ENCODE measurements around the gene ZNF414.

Gene ZNF414

GRCh38 chr19:8488365-8488764 lies 25.6 kb downstream of the ZNF414 start:
- Histone ChIP-seq H3K36me3 (ENCODE audit: control insufficient read depth in 4 of 4, insufficient read depth in 4 of 4, low read length in 3 of 4) (peaks cover 10 to 85% (median 51%) of the 10 kb centered on the region in 4 experiments), H3K4me1 (ENCODE audit: control extremely low read depth in 1 of 4, control insufficient read depth in 4 of 4, insufficient read depth in 4 of 4, low read length in 3 of 4) (peaks cover 5 to 62% (median 56%) of the 10 kb centered on the region in 4 experiments), H3K27me3 (replicated peaks in 2 of 5; ENCODE audit: control insufficient read depth in 4 of 5, insufficient read depth in 5 of 5, low read length in 4 of 5) (no peaks in the 10 kb centered on the region), H3K9me3 (ENCODE audit: control extremely low read depth in 1 of 5, control insufficient read depth in 4 of 5, insufficient read depth in 2 of 5, low read depth in 1 of 5, low read length in 4 of 5) (no peaks in the 10 kb centered on the region), H3K27ac (ENCODE audit: insufficient read depth in 1 of 2, low read depth in 1 of 2, low read length in 2 of 2, poor library complexity in 1 of 2, severe bottlenecking in 2 of 2) (peak overlapping the region in 1 of 2 experiments; percentile 55), H3K4me3 (ENCODE audit: control insufficient read depth in 1 of 7, extremely low read depth in 1 of 7, insufficient read depth in 4 of 7, low read depth in 2 of 7, low read length in 6 of 7) (peak overlapping the region in 1 of 7 experiments; percentile 3)
- ChIA-PET POLR2A (interaction anchor here (0.6 to 1.0 kb wide), 2 partner anchors 83 to 1020 kb away, joined by 3 to 4 read pairs; no protein-coding TSS in a partner anchor), CTCF (interaction anchor here (1.1 to 5.3 kb wide), 8 partner anchors 9 to 91 kb away, joined by 3 to 94 read pairs (median 16); partner anchors contain the start of genes MARCHF2, MYO1F, PRAM1 and ZNF414)
- no peak for DNase-seq
- 81% methylated on average over 15 of the region's 15 CpGs for WGBS (ENCODE audit: insufficient coverage)

- peak overlapping the region in 1 of 2 experiments; percentile 55 for H3K27ac ChIP-seq (ENCODE audit: insufficient read depth in 1 of 2, low read depth in 1 of 2, low read length in 2 of 2, poor library complexity in 1 of 2, severe bottlenecking in 2 of 2)
- 8% methylated on average over 11 of the region's 13 CpGs for WGBS (ENCODE audit: insufficient coverage)
- ChIA-PET POLR2A (interaction anchor here (0.6 to 1.9 kb wide), 8 partner anchors 8 to 90 kb away, joined by 3 to 20 read pairs (median 5); partner anchors contain the start of genes MYO1F and ZNF414), CTCF (interaction anchor here (0.6 to 5.3 kb wide), 21 partner anchors 8 to 101 kb away, joined by 3 to 94 read pairs (median 5); partner anchors contain the start of genes MARCHF2, MYO1F, PRAM1 and ZNF414)
- H3K4me1 ChIP-seq (ENCODE audit: control extremely low read depth in 1 of 4, control insufficient read depth in 4 of 4, insufficient read depth in 4 of 4, low read length in 3 of 4) = peaks cover 5 to 56% (median 47%) of the 10 kb centered on the region in 4 experiments
- H3K4me3 ChIP-seq (ENCODE audit: control insufficient read depth in 1 of 7, extremely low read depth in 1 of 7, insufficient read depth in 4 of 7, low read depth in 2 of 7, low read length in 6 of 7) = peak overlapping the region in 4 of 7 experiments; percentile 3 to 37 (median 17)
- peak; percentile 85 to 98 (median 97) for DNase-seq
- no peaks in the 10 kb centered on the region for H3K27me3 ChIP-seq (replicated peaks in 2 of 5; ENCODE audit: control insufficient read depth in 4 of 5, insufficient read depth in 5 of 5, low read length in 4 of 5)
- peaks cover 10 to 90% (median 60%) of the 10 kb centered on the region in 4 experiments for H3K36me3 ChIP-seq (ENCODE audit: control insufficient read depth in 4 of 4, insufficient read depth in 4 of 4, low read length in 3 of 4)
- no peaks in the 10 kb centered on the region for H3K9me3 ChIP-seq (ENCODE audit: control extremely low read depth in 1 of 5, control insufficient read depth in 4 of 5, insufficient read depth in 2 of 5, low read depth in 1 of 5, low read length in 4 of 5)
These were observed 26.7 kb downstream of the ZNF414 start for GRCh38 chr19:8487137-8487851.

- DNase-seq = no peak
- Histone ChIP-seq H3K4me1 (ENCODE audit: control extremely low read depth in 1 of 4, control insufficient read depth in 4 of 4, insufficient read depth in 4 of 4, low read length in 3 of 4) (peaks cover 5 to 56% (median 45%) of the 10 kb centered on the region in 4 experiments), H3K4me3 (ENCODE audit: control insufficient read depth in 1 of 7, extremely low read depth in 1 of 7, insufficient read depth in 4 of 7, low read depth in 2 of 7, low read length in 6 of 7) (peak overlapping the region in 1 of 7 experiments; percentile 7), H3K27ac (ENCODE audit: insufficient read depth in 1 of 2, low read depth in 1 of 2, low read length in 2 of 2, poor library complexity in 1 of 2, severe bottlenecking in 2 of 2) (peak overlapping the region in 1 of 2 experiments; percentile 55), H3K27me3 (replicated peaks in 2 of 5; ENCODE audit: control insufficient read depth in 4 of 5, insufficient read depth in 5 of 5, low read length in 4 of 5) (no peaks in the 10 kb centered on the region), H3K9me3 (ENCODE audit: control extremely low read depth in 1 of 5, control insufficient read depth in 4 of 5, insufficient read depth in 2 of 5, low read depth in 1 of 5, low read length in 4 of 5) (no peaks in the 10 kb centered on the region), H3K36me3 (ENCODE audit: control insufficient read depth in 4 of 4, insufficient read depth in 4 of 4, low read length in 3 of 4) (peaks cover 10 to 93% (median 64%) of the 10 kb centered on the region in 4 experiments)
- CTCF ChIA-PET = interaction anchor here (0.8 to 5.3 kb wide), 15 partner anchors 8 to 102 kb away, joined by 3 to 94 read pairs (median 10); partner anchors contain the start of genes MARCHF2, MYO1F, PRAM1 and ZNF414
- WGBS (ENCODE audit: insufficient coverage) = 88% methylated on average over 16 of the region's 16 CpGs
- POLR2A ChIA-PET = interaction anchor here (1.1 to 1.9 kb wide), 5 partner anchors 7 to 90 kb away, joined by 4 to 20 read pairs (median 7); partner anchors contain the start of genes MYO1F and ZNF414
These were observed 27.3 kb downstream of the ZNF414 start for GRCh38 chr19:8486661-8487136.

- Histone ChIP-seq H3K9me3 (ENCODE audit: control extremely low read depth in 1 of 5, control insufficient read depth in 4 of 5, insufficient read depth in 2 of 5, low read depth in 1 of 5, low read length in 4 of 5) (no peaks in the 10 kb centered on the region), H3K36me3 (ENCODE audit: control insufficient read depth in 4 of 4, insufficient read depth in 4 of 4, low read length in 3 of 4) (peaks cover 10 to 94% (median 63%) of the 10 kb centered on the region in 4 experiments), H3K27me3 (replicated peaks in 2 of 5; ENCODE audit: control insufficient read depth in 4 of 5, insufficient read depth in 5 of 5, low read length in 4 of 5) (no peaks in the 10 kb centered on the region), H3K27ac (ENCODE audit: insufficient read depth in 1 of 2, low read depth in 1 of 2, low read length in 2 of 2, poor library complexity in 1 of 2, severe bottlenecking in 2 of 2) (peak overlapping the region in 1 of 2 experiments; percentile 12), H3K4me3 (ENCODE audit: control insufficient read depth in 1 of 7, extremely low read depth in 1 of 7, insufficient read depth in 4 of 7, low read depth in 2 of 7, low read length in 6 of 7) (no peak overlapping the region), H3K4me1 (ENCODE audit: control extremely low read depth in 1 of 4, control insufficient read depth in 4 of 4, insufficient read depth in 4 of 4, low read length in 3 of 4) (peaks cover 5 to 52% (median 43%) of the 10 kb centered on the region in 4 experiments)
- no peak for DNase-seq
- CTCF ChIA-PET = interaction anchor here (0.5 to 5.3 kb wide), 9 partner anchors 7 to 185 kb away, joined by 3 to 94 read pairs (median 14); partner anchors contain the start of genes MARCHF2, MYO1F and PRAM1
- POLR2A ChIA-PET = interaction anchor here (1.9 kb wide), 1 partner anchor 20 kb away, joined by 20 read pairs; no protein-coding TSS in a partner anchor
- WGBS (ENCODE audit: insufficient coverage) = 98% methylated on average over 55 of the region's 62 CpGs
These were observed 28.2 kb downstream of the ZNF414 start for GRCh38 chr19:8485561-8486371.

- Histone ChIP-seq H3K27ac (ENCODE audit: insufficient read depth in 1 of 2, low read depth in 1 of 2, low read length in 2 of 2, poor library complexity in 1 of 2, severe bottlenecking in 2 of 2) (no peak overlapping the region), H3K4me1 (ENCODE audit: control extremely low read depth in 1 of 4, control insufficient read depth in 4 of 4, insufficient read depth in 4 of 4, low read length in 3 of 4) (peaks cover 5 to 40% (median 36%) of the 10 kb centered on the region in 4 experiments), H3K36me3 (ENCODE audit: control insufficient read depth in 4 of 4, insufficient read depth in 4 of 4, low read length in 3 of 4) (peaks cover 10 to 86% (median 59%) of the 10 kb centered on the region in 4 experiments), H3K4me3 (ENCODE audit: control insufficient read depth in 1 of 7, extremely low read depth in 1 of 7, insufficient read depth in 4 of 7, low read depth in 2 of 7, low read length in 6 of 7) (no peak overlapping the region), H3K9me3 (ENCODE audit: control extremely low read depth in 1 of 5, control insufficient read depth in 4 of 5, insufficient read depth in 2 of 5, low read depth in 1 of 5, low read length in 4 of 5) (no peaks in the 10 kb centered on the region), H3K27me3 (replicated peaks in 2 of 5; ENCODE audit: control insufficient read depth in 4 of 5, insufficient read depth in 5 of 5, low read length in 4 of 5) (no peaks in the 10 kb centered on the region)
- CTCF ChIA-PET = interaction anchor here (0.8 to 5.3 kb wide), 5 partner anchors 10 to 130 kb away, joined by 3 to 94 read pairs (median 4); partner anchors contain the start of genes MYO1F and PRAM1
- peak in 2 of 3 donors; percentile 41 to 42 for DNase-seq
- WGBS (ENCODE audit: insufficient coverage) = 84% methylated on average over 14 of the region's 18 CpGs
- POLR2A ChIA-PET = no interaction called here
These were observed 29.6 kb downstream of the ZNF414 start for GRCh38 chr19:8484331-8484894.

- H3K36me3 ChIP-seq (ENCODE audit: control insufficient read depth in 4 of 4, insufficient read depth in 4 of 4, low read length in 3 of 4) = peaks cover 12 to 85% (median 61%) of the 10 kb centered on the region in 4 experiments
- POLR2A ChIA-PET = no interaction called here
- no peaks in the 10 kb centered on the region for H3K9me3 ChIP-seq (ENCODE audit: control extremely low read depth in 1 of 5, control insufficient read depth in 4 of 5, insufficient read depth in 2 of 5, low read depth in 1 of 5, low read length in 4 of 5)
- no peak overlapping the region for H3K27ac ChIP-seq (ENCODE audit: insufficient read depth in 1 of 2, low read depth in 1 of 2, low read length in 2 of 2, poor library complexity in 1 of 2, severe bottlenecking in 2 of 2)
- DNase-seq = no peak
- H3K4me1 ChIP-seq (ENCODE audit: control extremely low read depth in 1 of 4, control insufficient read depth in 4 of 4, insufficient read depth in 4 of 4, low read length in 3 of 4) = peaks cover 4 to 28% (median 26%) of the 10 kb centered on the region in 4 experiments
- no peaks in the 10 kb centered on the region for H3K27me3 ChIP-seq (replicated peaks in 2 of 5; ENCODE audit: control insufficient read depth in 4 of 5, insufficient read depth in 5 of 5, low read length in 4 of 5)
- H3K4me3 ChIP-seq (ENCODE audit: control insufficient read depth in 1 of 7, extremely low read depth in 1 of 7, insufficient read depth in 4 of 7, low read depth in 2 of 7, low read length in 6 of 7) = no peak overlapping the region
- 100% methylated on average over 4 of the region's 8 CpGs for WGBS (ENCODE audit: insufficient coverage)
- CTCF ChIA-PET = interaction anchor here (0.5 to 2.0 kb wide), 5 partner anchors 11 to 98 kb away, joined by 3 to 10 read pairs (median 5); no protein-coding TSS in a partner anchor
These were observed 30.8 kb downstream of the ZNF414 start for GRCh38 chr19:8483165-8483564.
